Measurements from ENCODE around the gene CASP7. TPM values are rescaled to one million over a fixed set of nuclear protein-coding genes. Genes with fewer than 3 reads are reported as not detected.

The CASP7 gene
- total RNA-seq, 1 experiment from 2014 or later: 4.7 TPM

DNA sequence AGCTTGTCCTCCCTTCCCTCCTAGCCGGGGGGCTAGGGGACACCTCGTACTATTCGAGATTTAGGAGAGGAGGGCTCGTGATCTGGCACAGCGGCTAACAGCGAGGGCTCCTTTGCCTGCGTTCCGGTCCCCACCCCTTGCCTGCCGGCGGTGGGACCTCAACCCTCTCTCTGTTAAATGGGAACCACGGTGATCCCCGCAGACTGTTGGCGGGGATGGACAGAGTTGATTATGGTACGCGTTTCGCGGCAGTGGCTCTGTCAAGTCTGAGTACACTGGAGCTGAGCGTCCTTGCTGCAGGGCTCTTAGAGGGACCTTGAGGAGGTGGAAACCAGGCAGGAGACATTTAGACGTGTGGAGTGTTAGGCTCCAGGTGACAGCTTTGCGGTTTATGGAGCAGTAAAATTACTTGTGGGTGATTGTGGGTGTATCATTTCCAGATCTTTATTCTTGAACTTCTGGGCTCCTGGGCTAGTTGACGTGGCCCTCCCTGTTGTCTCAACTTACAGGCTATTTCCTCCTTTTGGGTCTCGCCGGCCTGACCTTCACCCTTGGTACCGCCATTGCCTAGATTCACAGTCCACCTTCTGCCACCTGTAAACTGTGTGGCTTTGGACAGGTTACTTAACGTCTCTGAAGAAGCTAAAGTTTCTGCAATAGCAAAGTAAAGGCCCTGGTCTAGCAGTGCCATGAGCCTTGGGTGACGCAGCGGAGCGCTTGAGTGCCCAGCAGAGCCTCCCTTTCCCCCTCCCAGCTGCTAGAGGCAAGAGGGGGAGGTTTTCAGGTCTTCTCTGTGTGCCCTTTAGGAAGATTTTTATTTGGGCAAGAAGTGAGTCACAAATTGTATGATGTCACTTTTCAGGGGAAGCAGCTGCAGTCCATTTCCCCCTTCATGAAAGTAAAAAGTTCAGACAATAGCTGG is 739 bp downstream of the CASP7 start:
- no peak overlapping the region for H2AK5ac ChIP-seq (ENCODE audit: insufficient read length, low read length)
- H4K5ac ChIP-seq (ENCODE audit: insufficient read length, low read depth, low read length): no peak overlapping the region
- H3K23ac ChIP-seq (ENCODE audit: insufficient read length, low read depth, low read length): no peak overlapping the region
- Mint-ChIP-seq H3K27me3 (ENCODE audit: low read depth) (peaks cover 31% of the 10 kb centered on the region), H3K27ac (peak overlapping the region in 1 of 3 experiments; percentile 35; a peak in 2 of 7 replicates), H3K4me1 (peaks cover 9 to 10% of the 10 kb centered on the region in 2 experiments), H3K36me3 (ENCODE audit: insufficient read depth in 1 of 3, low read depth in 3 of 3) (peaks cover 0 to 14% (median 5%) of the 10 kb centered on the region in 3 experiments; a peak in 2 of 7 replicates), H3K4me3 (peak overlapping the region; percentile 81 to 95), H3K9me3 (peaks cover 0 to 11% of the 10 kb centered on the region in 2 experiments; a peak in 3 of 5 replicates)
- H3K79me1 ChIP-seq (ENCODE audit: insufficient read depth, low read depth, low read length, poor library complexity, severe bottlenecking): no peaks in the 10 kb centered on the region
- no peaks in the 10 kb centered on the region; the same call in 1 of the 2 replicates for H3K27me3 ChIP-seq (ENCODE audit: insufficient read depth, low read length)
- no peak overlapping the region for H4K8ac ChIP-seq (replicated peaks; ENCODE audit: insufficient read length, low read depth, low read length)
- H3K14ac ChIP-seq (ENCODE audit: insufficient read depth, low read length): peak overlapping the region; percentile 53; the same call in 1 of the 2 replicates
- no peak overlapping the region for H3K18ac ChIP-seq (ENCODE audit: insufficient read length, low read depth, low read length)
- no peak overlapping the region for H2BK5ac ChIP-seq (ENCODE audit: insufficient read length, low read length)
- H3T11ph ChIP-seq (ENCODE audit: low read length): no peak overlapping the region
- no peak overlapping the region for H2BK15ac ChIP-seq (ENCODE audit: low read depth, low read length)
- DNase-seq: no peak
- H4K20me1 ChIP-seq (ENCODE audit: control insufficient read depth, insufficient read depth, insufficient read length): no peaks in the 10 kb centered on the region
- no peaks in the 10 kb centered on the region; the same call in 1 of the 2 replicates for H3K79me2 ChIP-seq (ENCODE audit: insufficient read depth, low read length)
- no peak overlapping the region for H4K91ac ChIP-seq (ENCODE audit: insufficient read length, low read depth, low read length)
- no peak overlapping the region for H3K27ac ChIP-seq (ENCODE audit: insufficient read length, low read depth, low read length)
- no peak for TF ChIP-seq CTCF (conservative IDR thresholded peaks at IDR 0.05)
- H3K23me2 ChIP-seq (ENCODE audit: insufficient read length, low read depth, low read length, poor library complexity, severe bottlenecking): peaks cover 8% of the 10 kb centered on the region
- no peaks in the 10 kb centered on the region for H3K9me3 ChIP-seq (ENCODE audit: control insufficient read depth, low read depth, low read length)
- H3K4me2 ChIP-seq (ENCODE audit: insufficient read depth, insufficient read length, low read length): peak overlapping the region; percentile 78
- no peak overlapping the region for H2BK12ac ChIP-seq (ENCODE audit: insufficient read length, low read depth, low read length)
- no CpG with 5 or more reads among the region's 28 CpGs for WGBS (ENCODE audit: extremely low coverage, insufficient read length, low lambda C conversion rate)
- H3K4me1 ChIP-seq (ENCODE audit: insufficient read depth, low read length): 0 out of 2 replicates have a peak, but pooled peaks cover 5% of the 10 kb centered on the region
- H3K56ac ChIP-seq (ENCODE audit: insufficient read length, low read depth, low read length): no peak overlapping the region
- H2AFZ ChIP-seq (ENCODE audit: low read length): no peak overlapping the region
- no peak overlapping the region for H2BK120ac ChIP-seq (ENCODE audit: low read depth, low read length, poor library complexity, severe bottlenecking)
- peak overlapping the region; percentile 39 for H3K9ac ChIP-seq (ENCODE audit: extremely low read depth, insufficient read length, low read length)
- no peak overlapping the region for H2BK20ac ChIP-seq (ENCODE audit: low read depth, low read length, poor library complexity, severe bottlenecking)
- no peak overlapping the region for H3K4ac ChIP-seq (ENCODE audit: low read depth, low read length)

All from H9 (cell line).